H9 (cell line): ENCODE data around the gene NALCN. TPM values are rescaled to one million over a fixed set of nuclear protein-coding genes. Genes with fewer than 3 reads are reported as not detected.
A peak's percentile ranks its signal among the peaks of the same experiment; 100 is the strongest.

ENCODE experiments used
- DNase-seq: peaks from one replicate; pipeline ENCODE4 v3.0.0-alpha.2; 2017
- H2AFZ ChIP-seq: one replicate; pipeline ENCODE4 v1.6.1; 2013; ENCODE audit warnings: mild to moderate bottlenecking, low read length, control low read depth, moderate library complexity
- H2AK5ac ChIP-seq: 2 replicates; pipeline ENCODE4 v1.6.1; 2013; ENCODE audit warnings: low read length, control low read depth, mixed read lengths; ENCODE audit not compliant: insufficient read length
- H2BK120ac ChIP-seq: one replicate; pipeline ENCODE4 v1.6.1; 2013; ENCODE audit warnings: low read depth, mild to moderate bottlenecking, low read length, control low read depth, inconsistent platforms; ENCODE audit not compliant: poor library complexity, severe bottlenecking
- H2BK12ac ChIP-seq: 2 replicates; pipeline ENCODE4 v1.6.1; 2013; ENCODE audit warnings: low read length, control low read depth, mixed read lengths, low read depth; ENCODE audit not compliant: insufficient read length
- H2BK15ac ChIP-seq: 2 replicates; pipeline ENCODE4 v1.6.1; 2013; ENCODE audit warnings: low read depth, low read length, control low read depth
- H2BK20ac ChIP-seq: one replicate; pipeline ENCODE4 v1.6.1; 2013; ENCODE audit warnings: low read depth, mild to moderate bottlenecking, low read length, control low read depth, inconsistent platforms; ENCODE audit not compliant: poor library complexity, severe bottlenecking
- H2BK5ac ChIP-seq: 2 replicates; pipeline ENCODE4 v1.6.1; 2013; ENCODE audit warnings: low read length, control low read depth, mixed read lengths; ENCODE audit not compliant: insufficient read length
- H3K14ac ChIP-seq: 2 replicates; pipeline ENCODE4 v1.6.1; 2013; ENCODE audit warnings: low read length, control low read depth; ENCODE audit not compliant: insufficient read depth
- H3K18ac ChIP-seq: 2 replicates; pipeline ENCODE4 v1.6.1; 2013; ENCODE audit warnings: low read depth, mild to moderate bottlenecking, mixed read lengths, low read length, control low read depth; ENCODE audit not compliant: insufficient read length
- H3K23ac ChIP-seq: 2 replicates; pipeline ENCODE4 v1.6.1; 2013; ENCODE audit warnings: low read length, control low read depth, mixed read lengths, low read depth; ENCODE audit not compliant: insufficient read length
- H3K23me2 ChIP-seq: 2 replicates; pipeline ENCODE4 v1.6.1; 2013; ENCODE audit warnings: low read depth, mild to moderate bottlenecking, mixed read lengths, low read length, control low read depth; ENCODE audit not compliant: insufficient read length, poor library complexity, severe bottlenecking
- H3K27ac ChIP-seq: 2 replicates; pipeline ENCODE4 v1.5.1; 2013; ENCODE audit warnings: low read length, control low read depth, mixed read lengths, low read depth; ENCODE audit not compliant: insufficient read length
- H3K27me3 ChIP-seq: 2 replicates; pipeline ENCODE4 v1.6.1; 2013; ENCODE audit warnings: low read length, control low read depth, inconsistent platforms; ENCODE audit not compliant: insufficient read depth
- H3K4ac ChIP-seq: 2 replicates; pipeline ENCODE4 v1.6.1; 2013; ENCODE audit warnings: low read depth, mild to moderate bottlenecking, control low read depth, inconsistent platforms, low read length, moderate library complexity
- H3K4me1 ChIP-seq: 2 replicates; pipeline ENCODE4 v1.6.1; 2013; ENCODE audit warnings: low read length, control low read depth, inconsistent platforms; ENCODE audit not compliant: insufficient read depth
- H3K4me2 ChIP-seq: 2 replicates; pipeline ENCODE4 v1.6.1; 2013; ENCODE audit warnings: low read length, control low read depth, mixed read lengths; ENCODE audit not compliant: insufficient read length, insufficient read depth
- H3K56ac ChIP-seq: 2 replicates; pipeline ENCODE4 v1.6.1; 2013; ENCODE audit warnings: low read depth, mild to moderate bottlenecking, mixed read lengths, low read length, control low read depth; ENCODE audit not compliant: insufficient read length
- H3K79me1 ChIP-seq: 2 replicates; pipeline ENCODE4 v1.6.1; 2013; ENCODE audit warnings: low read depth, mild to moderate bottlenecking, moderate library complexity, low read length, control low read depth, inconsistent platforms; ENCODE audit not compliant: insufficient read depth, poor library complexity, severe bottlenecking
- H3K79me2 ChIP-seq: 2 replicates; pipeline ENCODE4 v1.6.1; 2013; ENCODE audit warnings: low read length, control low read depth, inconsistent platforms; ENCODE audit not compliant: insufficient read depth
- H3K9ac ChIP-seq: 2 replicates; pipeline ENCODE4 v1.6.1; 2013; ENCODE audit warnings: low read length, control low read depth, mixed read lengths; ENCODE audit not compliant: insufficient read length; ENCODE audit errors: extremely low read depth
- H3K9me3 ChIP-seq: one replicate; pipeline ENCODE4 v1.6.1; 2013; ENCODE audit warnings: low read depth, low read length, inconsistent platforms; ENCODE audit not compliant: control insufficient read depth
- H3T11ph ChIP-seq: one replicate; pipeline ENCODE4 v1.6.1; 2013; ENCODE audit warnings: mild to moderate bottlenecking, low read length, control low read depth, inconsistent platforms
- H4K20me1 ChIP-seq: one replicate; pipeline ENCODE4 v1.6.1; 2013; ENCODE audit not compliant: control insufficient read depth, insufficient read length, insufficient read depth
- H4K5ac ChIP-seq: 2 replicates; pipeline ENCODE4 v1.6.1; 2013; ENCODE audit warnings: low read depth, mild to moderate bottlenecking, mixed read lengths, low read length, control low read depth; ENCODE audit not compliant: insufficient read length
- H4K8ac ChIP-seq: replicated peaks from 2 replicates; pipeline ENCODE4 v1.6.1; 2013; ENCODE audit warnings: low read length, control low read depth, mixed read lengths, low read depth; ENCODE audit not compliant: insufficient read length
- H4K91ac ChIP-seq: 2 replicates; pipeline ENCODE4 v1.6.1; 2013; ENCODE audit warnings: low read depth, mild to moderate bottlenecking, moderate library complexity, mixed read lengths, low read length, control low read depth; ENCODE audit not compliant: insufficient read length
- H3K27ac Mint-ChIP-seq, 3 experiments: 2 replicates in 2 of 3; 3 replicates in 1 of 3; pipeline ENCODE4 v1.8.0; 2020 to 2021; ENCODE audit warnings: mixed read lengths in 3 of 3, mild to moderate bottlenecking in 1 of 3, moderate library complexity in 1 of 3
- H3K27me3 Mint-ChIP-seq: 2 replicates; pipeline ENCODE4 v1.8.0; 2021; ENCODE audit warnings: low read depth, mild to moderate bottlenecking, moderate library complexity, mixed read lengths
- H3K36me3 Mint-ChIP-seq, 3 experiments: 2 replicates in 2 of 3; 3 replicates in 1 of 3; pipeline ENCODE4 v1.8.0; 2020 to 2021; ENCODE audit warnings: low read depth in 3 of 3, mixed read lengths in 3 of 3; ENCODE audit not compliant: insufficient read depth in 1 of 3
- H3K4me1 Mint-ChIP-seq, 2 experiments: 2 replicates each; pipeline ENCODE4 v1.8.0; 2020; ENCODE audit warnings: mixed read lengths in 2 of 2
- H3K4me3 Mint-ChIP-seq, 2 experiments: 2 replicates in 1 of 2; 3 replicates in 1 of 2; pipeline ENCODE4 v1.8.0; 2020 to 2021; ENCODE audit warnings: mild to moderate bottlenecking in 2 of 2, mixed read lengths in 2 of 2, moderate library complexity in 1 of 2
- H3K9me3 Mint-ChIP-seq, 2 experiments: 2 replicates in 1 of 2; 3 replicates in 1 of 2; pipeline ENCODE4 v1.8.0; 2020; ENCODE audit warnings: mild to moderate bottlenecking in 2 of 2, mixed read lengths in 2 of 2, moderate library complexity in 1 of 2
- WGBS: extraction: QIAGEN DNeasy Blood & Tissue Kit; methylation state at CpG from one replicate; pipeline ENCODE4 v1.1.7; 2013; ENCODE audit warnings: missing lambda C conversion rate, low lambda C conversion rate, mixed read lengths; ENCODE audit not compliant: insufficient read length; ENCODE audit errors: extremely low coverage; 5-methylcytosine and 5-hydroxymethylcytosine counted together
- total RNA-seq: library from RNA; stranded (reverse); gene quantifications from 2 replicates; pipeline ENCODE4 v1.2.1, GENCODE V29; 2021
- TF ChIP-seq, protein P1 (sequence below): fragments of 200-600 bp; sonication (generic); conservative IDR thresholded peaks from 3 replicates; pipeline ENCODE4 v1.8.0; 2021; ENCODE audit warnings: antibody characterized with exemption, mild to moderate bottlenecking

The NALCN gene
- total RNA-seq, 1 experiment from 2014 or later = 0.09 TPM

DNA sequence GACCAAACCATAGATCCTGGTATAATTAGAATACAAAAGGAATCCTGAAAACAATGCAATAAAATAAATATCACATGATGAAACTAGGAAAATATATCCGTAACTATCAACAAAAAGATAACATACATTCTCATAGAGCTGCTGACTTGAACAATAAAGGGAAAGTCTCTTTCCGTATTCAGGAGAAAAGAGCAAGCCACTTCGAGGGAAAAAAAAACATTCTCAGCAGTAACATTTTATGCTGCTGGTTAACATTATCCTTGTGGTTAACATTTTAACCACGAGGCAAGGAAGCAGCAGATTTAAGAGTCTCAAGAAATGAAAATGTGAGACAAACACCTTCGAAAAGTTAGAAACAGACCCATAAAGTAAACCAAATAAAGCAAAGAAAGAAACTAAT lies 25.8 kb downstream of the NALCN start:
- H3K36me3 Mint-ChIP-seq = peaks cover 0 to 5% (median 2%) of the 10 kb centered on the region in 3 experiments; a peak in 2 of 7 replicates
- Histone ChIP-seq H3K23ac (no peak overlapping the region), H3K14ac (no peak overlapping the region), H4K91ac (no peak overlapping the region), H2BK15ac (no peak overlapping the region), H3K23me2 (no peaks in the 10 kb centered on the region), H2AFZ (no peak overlapping the region), H2BK12ac (no peak overlapping the region), H3K4ac (no peak overlapping the region), H3K18ac (no peak overlapping the region), H2BK120ac (no peak overlapping the region), H3K56ac (no peak overlapping the region), H3K79me1 (no peaks in the 10 kb centered on the region), H3K27me3 (no peaks in the 10 kb centered on the region), H3K4me2 (no peak overlapping the region), H3T11ph (no peak overlapping the region), H3K27ac (no peak overlapping the region), H4K8ac (no peak overlapping the region), H4K20me1 (no peaks in the 10 kb centered on the region), H3K9me3 (no peaks in the 10 kb centered on the region), H2AK5ac (no peak overlapping the region), H2BK20ac (no peak overlapping the region), H3K4me1 (no peaks in the 10 kb centered on the region), H2BK5ac (no peak overlapping the region), H3K79me2 (no peaks in the 10 kb centered on the region), H3K9ac (no peak overlapping the region), H4K5ac (no peak overlapping the region)
- H3K27ac Mint-ChIP-seq = peak overlapping the region in 2 of 3 experiments; percentile 16 to 70; a peak in 3 of 7 replicates
- H3K27me3 Mint-ChIP-seq = no peaks in the 10 kb centered on the region
- TF ChIP-seq, protein P1, sequence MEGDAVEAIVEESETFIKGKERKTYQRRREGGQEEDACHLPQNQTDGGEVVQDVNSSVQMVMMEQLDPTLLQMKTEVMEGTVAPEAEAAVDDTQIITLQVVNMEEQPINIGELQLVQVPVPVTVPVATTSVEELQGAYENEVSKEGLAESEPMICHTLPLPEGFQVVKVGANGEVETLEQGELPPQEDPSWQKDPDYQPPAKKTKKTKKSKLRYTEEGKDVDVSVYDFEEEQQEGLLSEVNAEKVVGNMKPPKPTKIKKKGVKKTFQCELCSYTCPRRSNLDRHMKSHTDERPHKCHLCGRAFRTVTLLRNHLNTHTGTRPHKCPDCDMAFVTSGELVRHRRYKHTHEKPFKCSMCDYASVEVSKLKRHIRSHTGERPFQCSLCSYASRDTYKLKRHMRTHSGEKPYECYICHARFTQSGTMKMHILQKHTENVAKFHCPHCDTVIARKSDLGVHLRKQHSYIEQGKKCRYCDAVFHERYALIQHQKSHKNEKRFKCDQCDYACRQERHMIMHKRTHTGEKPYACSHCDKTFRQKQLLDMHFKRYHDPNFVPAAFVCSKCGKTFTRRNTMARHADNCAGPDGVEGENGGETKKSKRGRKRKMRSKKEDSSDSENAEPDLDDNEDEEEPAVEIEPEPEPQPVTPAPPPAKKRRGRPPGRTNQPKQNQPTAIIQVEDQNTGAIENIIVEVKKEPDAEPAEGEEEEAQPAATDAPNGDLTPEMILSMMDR = no peak
- peaks cover 0 to 7% of the 10 kb centered on the region in 2 experiments; a peak in 3 of 4 replicates for H3K4me1 Mint-ChIP-seq
- no peak overlapping the region for H3K4me3 Mint-ChIP-seq
- WGBS = no CpG with 5 or more reads among the region's 5 CpGs
- no peak for DNase-seq
- peaks cover 0 to 4% of the 10 kb centered on the region in 2 experiments; a peak in 1 of 5 replicates for H3K9me3 Mint-ChIP-seq
